EH (cell line): ENCODE results near the gene SLC5A10.
A peak's percentile ranks its signal among the peaks of the same experiment; 100 is the strongest.

Experiments used
- DNase-seq: peaks from one replicate; pipeline ENCODE4 v3.0.0-alpha.2; 2015; ENCODE audit warnings: low read depth

SLC5A10 gene

DNA sequence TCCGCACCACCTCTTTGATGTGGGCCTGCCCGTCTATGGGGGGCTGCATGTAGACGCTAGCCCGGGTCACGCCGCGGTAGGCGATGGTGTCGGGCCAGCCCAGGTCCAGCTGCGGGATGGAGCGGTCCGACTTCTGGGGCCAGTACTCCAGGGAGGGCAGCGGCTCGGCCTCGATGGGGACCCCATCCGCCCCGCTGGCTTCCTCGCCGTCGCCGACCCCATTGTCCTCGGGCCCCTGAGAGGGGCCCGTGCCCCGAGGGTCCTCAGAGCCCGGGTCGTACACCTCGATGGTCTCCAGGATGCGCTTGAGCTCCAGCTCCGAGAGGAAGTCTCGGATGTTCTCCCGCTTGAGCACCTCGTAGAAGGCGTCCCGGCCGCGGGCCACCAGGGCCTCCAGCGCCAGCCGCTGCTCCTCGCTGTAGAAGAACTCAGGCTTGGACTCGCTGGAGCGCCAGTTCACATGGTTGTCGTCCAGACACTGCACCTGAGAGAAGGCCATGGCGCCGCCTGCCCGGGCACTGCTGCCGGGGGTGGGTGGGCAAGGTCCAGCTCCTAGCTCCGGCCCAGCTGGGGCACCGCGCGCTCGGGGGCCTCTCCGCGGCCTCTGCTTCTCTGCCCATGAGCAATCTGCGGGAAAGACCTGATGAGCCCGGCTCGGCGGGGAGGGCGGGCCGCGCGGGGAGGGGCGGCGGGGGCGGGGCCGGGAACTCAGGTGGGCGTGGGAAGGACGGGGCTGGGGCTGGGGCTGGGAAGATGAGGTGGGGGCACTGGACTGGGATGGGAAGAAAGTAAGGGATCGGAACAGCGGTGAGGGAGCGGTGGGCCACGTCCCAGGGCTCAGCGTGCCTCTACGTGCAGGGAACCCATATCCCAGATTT is 51.8 kb downstream of the SLC5A10 start:
- peak; percentile 50 for DNase-seq

GRCh38 chr17:19004421-19005136 is 52.6 kb downstream of the SLC5A10 start, which contains the start of gene FAM83G:
FAM83G (minus strand) TSS chr17:19004764; CDS start chr17:19004041, 723 bp downstream.
- DNase-seq: peak; percentile 73

DNA sequence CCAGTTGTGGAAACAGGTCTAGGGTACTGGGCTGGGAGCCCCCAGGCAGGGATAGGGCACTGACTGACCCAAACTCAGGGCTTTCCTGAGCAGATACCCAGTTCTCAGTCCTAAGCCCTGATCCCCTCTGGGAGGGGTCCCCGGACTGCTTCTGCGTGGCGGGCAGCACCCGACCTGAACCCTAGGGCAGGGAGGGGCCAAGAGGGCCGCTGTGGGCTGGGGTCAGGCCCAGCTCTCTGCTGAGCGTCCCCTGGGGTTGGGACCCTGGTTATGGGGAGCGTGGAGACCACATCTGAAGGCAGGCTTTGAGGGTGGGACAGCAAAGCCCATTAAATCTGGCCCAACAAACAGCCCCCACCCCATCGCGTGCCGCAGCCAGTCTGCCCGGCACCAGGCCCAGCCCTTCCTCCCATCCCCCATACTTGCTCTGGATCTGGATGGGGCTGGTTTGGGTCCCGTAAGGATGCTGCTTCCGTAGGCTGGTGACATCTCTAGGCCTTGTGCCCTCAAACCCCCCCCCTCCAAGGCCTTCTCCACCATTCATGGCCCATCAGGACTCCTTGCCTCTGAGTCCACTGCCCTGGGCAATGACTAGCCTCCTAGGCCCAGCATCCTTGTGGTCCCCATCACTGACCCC is 53.3 kb downstream of the SLC5A10 start:
- DNase-seq: no peak

GRCh38 chr17:19005789-19006430 is 53.9 kb downstream of the SLC5A10 start:
- no peak for DNase-seq

- DNase-seq: no peak
Measured at GRCh38 chr17:19006698-19007097, 54.7 kb downstream of the SLC5A10 start.

DNA sequence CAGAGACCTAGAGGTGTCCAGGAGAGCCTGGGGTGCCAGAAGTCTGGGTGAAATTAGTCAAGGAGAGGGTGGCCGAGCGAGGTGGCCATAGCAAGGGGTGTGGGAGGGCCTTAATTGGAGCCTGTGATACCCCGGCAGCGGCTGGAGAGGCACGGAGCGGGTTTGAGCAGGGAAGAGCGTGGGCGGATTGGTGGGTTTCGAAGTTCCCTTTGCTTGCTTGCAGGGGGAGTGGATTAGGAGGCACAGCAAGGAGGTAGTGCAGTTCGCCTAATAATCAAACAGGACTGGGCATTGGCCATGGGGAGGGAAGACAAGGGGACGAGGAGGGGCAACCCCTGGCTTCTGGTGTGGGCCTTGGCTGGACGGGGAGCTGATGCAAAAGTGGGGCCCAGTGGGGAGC is 58.0 kb downstream of the SLC5A10 start:
- no peak for DNase-seq

DNA sequence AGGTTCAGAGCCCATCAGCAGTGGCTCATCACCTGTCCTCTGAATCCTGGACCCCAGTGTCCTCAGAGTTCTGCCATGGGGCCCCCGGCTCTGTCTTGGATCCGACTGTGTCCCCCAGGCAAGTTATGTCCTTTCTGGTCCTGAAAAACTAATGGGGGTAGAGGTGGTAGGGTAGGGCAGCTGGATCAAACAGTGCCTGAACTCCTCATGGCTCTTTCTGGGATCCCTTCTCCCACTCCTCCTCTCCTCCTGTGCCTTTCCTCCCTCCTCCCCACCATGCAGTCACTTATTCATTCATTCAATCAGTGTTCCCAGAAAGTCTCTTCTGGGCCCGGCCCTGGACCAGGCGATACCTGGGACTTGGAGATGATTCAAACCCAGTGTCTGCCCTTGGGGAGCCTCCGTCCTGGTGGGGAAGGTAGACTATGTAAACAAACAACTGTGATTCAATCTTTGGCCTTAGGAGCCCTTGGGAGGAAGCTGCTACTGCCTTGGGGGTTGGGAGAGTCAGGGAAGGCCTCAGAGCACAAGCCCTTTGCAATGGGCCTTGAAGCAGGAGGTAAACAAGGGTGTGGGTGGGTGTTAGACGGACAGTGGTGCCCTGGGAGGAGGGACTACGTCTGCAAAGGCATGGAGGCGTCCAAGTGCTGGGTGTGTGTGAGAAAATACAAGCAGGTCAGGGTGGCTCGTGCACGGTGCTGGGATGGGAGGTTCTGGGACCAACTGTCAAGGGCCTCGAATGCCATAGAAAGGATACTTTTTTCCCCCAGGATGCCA is 59.0 kb downstream of the SLC5A10 start:
- peak; percentile 26 for DNase-seq

DNA sequence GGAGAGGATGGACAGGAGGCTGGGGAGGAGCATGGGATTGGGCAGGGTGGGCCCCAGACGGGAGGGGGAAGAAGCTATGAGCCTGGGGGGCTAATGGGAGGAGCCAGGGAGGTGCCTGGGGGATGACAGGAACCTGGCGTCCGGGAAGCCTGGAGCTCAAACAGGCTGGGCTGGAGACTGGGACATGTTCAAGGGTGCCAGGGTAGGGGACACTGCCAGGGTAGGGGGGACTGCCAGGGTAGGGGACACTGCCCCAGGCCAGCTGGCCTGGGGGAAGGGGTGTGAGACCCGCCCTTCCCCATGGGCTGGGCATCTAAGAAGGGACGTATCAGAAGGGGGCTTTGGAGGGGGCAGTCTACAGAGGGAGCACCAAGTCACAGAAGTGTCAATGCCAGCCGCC is 59.6 kb downstream of the SLC5A10 start:
- no peak for DNase-seq

GRCh38 chr17:19012171-19013080 is 60.5 kb downstream of the SLC5A10 start:
- DNase-seq: no peak

DNA sequence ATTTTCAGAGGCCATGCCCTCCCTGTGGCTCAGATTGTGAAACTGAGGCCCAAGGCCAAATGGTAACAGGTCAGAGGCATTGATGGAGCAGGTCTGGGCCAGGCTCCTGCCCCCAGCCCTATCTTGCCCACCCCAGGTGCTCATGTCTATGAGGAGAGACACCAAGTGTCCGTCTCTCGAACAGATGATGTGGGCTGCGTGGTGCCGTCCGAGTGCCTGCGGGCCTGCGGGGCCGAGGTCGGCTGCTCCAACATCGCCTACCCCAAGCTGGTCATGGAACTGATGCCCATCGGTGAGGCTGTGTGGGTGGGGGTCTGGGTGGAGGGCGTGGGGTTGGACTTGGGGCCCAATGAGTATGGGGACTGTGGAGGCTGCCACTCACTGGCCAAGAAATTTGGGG is 61.3 kb downstream of the SLC5A10 start:
- DNase-seq: no peak

GRCh38 chr17:19013806-19014627 is 62.1 kb downstream of the SLC5A10 start:
- DNase-seq: no peak

GRCh38 chr17:19014628-19015215 is 62.8 kb downstream of the SLC5A10 start:
- no peak for DNase-seq

DNA sequence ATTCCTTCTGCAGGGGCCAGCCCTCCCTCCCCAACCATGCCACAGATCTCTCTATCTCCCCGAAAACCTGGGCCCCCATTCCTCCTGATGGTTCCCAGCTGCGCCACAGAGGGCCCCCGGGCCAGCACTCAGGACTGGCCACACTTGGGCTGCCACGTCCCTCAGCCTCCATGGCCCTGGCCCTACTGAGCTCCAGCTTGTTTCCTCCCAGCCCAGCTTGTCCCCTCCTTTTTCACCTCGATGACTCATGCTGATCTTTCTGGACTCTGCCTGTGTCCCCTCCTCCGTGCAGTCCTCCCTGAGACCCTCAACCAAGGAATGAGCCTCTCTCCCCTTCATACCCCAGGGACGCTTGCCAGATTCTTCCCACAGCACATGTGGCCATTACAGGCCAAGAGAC is 63.5 kb downstream of the SLC5A10 start:
- no peak for DNase-seq

DNA sequence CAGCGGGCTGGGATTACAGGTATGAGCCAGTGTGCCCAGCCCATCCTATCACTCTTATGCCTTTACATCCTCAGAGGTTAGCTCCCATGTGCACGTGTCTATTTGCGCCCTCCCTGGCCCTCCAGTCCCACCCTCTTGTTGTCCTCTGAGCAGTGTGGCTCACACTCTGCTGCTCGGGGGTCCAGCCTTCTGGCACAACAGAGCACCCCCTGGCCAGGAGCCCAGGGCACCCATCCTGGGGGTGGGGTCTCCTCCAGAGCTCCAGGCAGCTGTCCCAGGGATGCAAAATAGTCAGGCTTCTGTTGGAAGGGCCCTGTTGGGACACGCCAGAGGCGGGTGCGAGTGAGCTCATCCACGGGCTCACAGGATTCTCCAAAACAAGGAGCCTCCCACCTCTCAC is 64.3 kb downstream of the SLC5A10 start:
- DNase-seq: no peak

DNA sequence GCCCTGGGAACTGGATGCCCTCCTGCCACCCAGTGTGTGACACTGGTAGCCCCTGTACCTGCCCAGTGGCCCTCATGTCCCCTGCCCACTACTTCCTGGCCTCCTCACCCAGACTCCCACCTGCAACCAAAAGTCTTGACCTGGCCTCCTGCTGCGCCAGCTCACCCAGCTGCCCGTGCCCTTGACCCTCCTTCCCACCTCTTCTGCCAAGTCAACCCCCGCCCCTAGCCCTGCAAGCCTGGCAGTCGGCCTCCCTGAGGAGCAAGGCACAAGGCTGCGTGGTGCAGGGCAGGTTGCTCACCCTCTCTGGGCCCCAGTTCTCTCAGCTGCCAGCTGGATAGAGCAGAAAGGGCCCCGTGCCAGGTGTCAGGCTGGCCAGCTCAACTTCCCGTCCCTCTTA is 64.9 kb downstream of the SLC5A10 start:
- no peak for DNase-seq

GRCh38 chr17:19017401-19017800 is 65.4 kb downstream of the SLC5A10 start:
- no peak for DNase-seq

DNA sequence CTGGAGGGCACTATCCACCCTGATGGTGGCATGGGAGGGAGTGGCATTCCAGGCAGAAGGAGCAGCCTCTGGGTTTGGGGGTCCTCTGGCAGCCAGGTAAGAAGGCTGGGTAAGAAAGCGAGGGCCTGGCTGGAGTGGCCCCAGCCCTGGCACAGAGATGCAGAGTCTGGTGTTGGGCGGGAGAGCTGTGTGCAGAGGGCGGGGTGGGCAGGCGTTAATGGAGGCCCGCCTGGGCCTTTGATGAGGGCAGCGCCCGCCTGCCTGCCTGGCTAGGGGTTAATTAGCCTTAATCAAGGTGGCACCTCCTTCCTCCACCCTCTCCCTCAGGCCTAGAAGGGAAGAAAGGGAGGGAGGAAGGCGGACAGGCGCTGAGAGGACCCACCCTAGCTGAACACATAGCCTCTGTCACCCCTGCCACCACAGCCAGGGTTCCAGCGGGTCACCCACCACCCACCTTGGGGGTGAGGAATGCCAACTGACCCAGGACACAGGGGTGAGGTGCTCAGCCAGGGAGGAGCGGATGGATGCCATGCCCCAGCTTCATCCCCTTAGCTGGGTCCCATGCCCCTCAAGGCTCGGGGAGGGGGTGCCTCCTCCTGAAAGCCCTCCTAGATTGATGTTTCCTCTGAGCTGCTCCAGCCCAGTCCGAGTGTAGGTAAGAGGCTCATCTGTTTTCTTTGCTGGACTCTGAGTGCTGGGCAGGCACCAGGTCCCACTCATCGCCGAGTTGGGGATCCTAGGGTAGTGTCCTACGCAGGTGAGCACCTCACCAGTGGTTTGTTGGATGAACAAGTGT is 66.0 kb downstream of the SLC5A10 start:
- no peak for DNase-seq

GRCh38 chr17:19018600-19018950 is 66.6 kb downstream of the SLC5A10 start:
- DNase-seq: no peak
